ENCODE results near the gene FIS1. TPM values are rescaled to one million over a fixed set of nuclear protein-coding genes. Genes with fewer than 3 reads are reported as not detected.
"Not testable (repeated sequence)": the region's sequence is repeated elsewhere in the genome, so short reads cannot be mapped to it uniquely, and the experiment has no call there.

FIS1 gene
- total RNA-seq = 83.9 TPM

- no peaks in the 10 kb centered on the region for H3K9me3 ChIP-seq (ENCODE audit: low read depth, low read length)
- H3K27me3 ChIP-seq (ENCODE audit: insufficient read depth, low read length) = no peaks in the 10 kb centered on the region
- peaks cover 45% of the 10 kb centered on the region for H3K4me1 ChIP-seq (ENCODE audit: insufficient read depth, low read length)
- H3K4me3 ChIP-seq (ENCODE audit: low read length) = peak within 1 kb of the TSS; percentile 82
Measured at GRCh38 chr7:101244375-101245146, at the start of gene FIS1. Gene FIS1, minus strand, starts transcription at chr7:101245081. Its CDS starts 77 bp downstream, at chr7:101245004.

DNA sequence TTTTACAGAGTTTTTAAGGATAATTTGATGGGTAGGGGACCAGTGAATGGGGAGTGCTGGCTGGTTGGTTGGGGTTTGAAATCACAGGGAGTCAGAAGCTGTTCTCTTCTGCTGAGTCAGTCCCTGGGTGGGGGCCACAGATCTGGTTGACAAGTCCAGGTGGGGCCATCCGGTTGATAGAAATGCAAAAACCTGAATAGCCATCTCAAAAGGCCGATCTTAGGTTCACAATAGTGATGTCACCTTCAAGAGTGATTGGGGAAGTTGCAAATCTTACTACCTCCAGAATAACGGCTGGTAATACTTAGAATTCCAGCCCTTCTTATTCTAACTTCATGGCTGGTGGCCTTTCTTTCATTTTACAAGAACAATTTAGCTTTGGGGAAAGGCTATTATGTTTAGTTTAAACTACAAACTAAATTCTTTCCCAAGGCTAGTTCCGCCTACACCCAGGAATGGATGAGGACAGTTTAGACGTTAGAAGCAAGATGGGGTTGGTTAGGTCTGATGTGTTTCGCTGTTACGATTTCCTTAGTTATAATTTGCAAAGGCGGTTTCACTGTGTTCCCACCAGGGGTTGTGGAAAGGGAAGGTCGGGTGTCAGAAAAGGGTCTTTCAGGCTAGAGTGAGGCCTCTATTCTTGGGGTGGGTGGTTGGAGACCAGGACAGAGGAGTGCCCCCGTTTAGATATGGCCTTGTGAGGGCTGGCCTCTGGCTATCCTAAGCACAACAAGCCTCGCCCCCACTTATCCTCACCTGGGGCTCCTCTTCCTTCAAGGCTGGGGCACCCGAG lies 49.4 kb upstream of the FIS1 start:
- no peak overlapping the region for H3K4me3 ChIP-seq (ENCODE audit: low read length)
- peaks cover 19% of the 10 kb centered on the region for H3K27me3 ChIP-seq (ENCODE audit: insufficient read depth, low read length)
- H3K9me3 ChIP-seq (ENCODE audit: low read depth, low read length) = no peaks in the 10 kb centered on the region
- H3K4me1 ChIP-seq (ENCODE audit: insufficient read depth, low read length) = no peaks in the 10 kb centered on the region

DNA sequence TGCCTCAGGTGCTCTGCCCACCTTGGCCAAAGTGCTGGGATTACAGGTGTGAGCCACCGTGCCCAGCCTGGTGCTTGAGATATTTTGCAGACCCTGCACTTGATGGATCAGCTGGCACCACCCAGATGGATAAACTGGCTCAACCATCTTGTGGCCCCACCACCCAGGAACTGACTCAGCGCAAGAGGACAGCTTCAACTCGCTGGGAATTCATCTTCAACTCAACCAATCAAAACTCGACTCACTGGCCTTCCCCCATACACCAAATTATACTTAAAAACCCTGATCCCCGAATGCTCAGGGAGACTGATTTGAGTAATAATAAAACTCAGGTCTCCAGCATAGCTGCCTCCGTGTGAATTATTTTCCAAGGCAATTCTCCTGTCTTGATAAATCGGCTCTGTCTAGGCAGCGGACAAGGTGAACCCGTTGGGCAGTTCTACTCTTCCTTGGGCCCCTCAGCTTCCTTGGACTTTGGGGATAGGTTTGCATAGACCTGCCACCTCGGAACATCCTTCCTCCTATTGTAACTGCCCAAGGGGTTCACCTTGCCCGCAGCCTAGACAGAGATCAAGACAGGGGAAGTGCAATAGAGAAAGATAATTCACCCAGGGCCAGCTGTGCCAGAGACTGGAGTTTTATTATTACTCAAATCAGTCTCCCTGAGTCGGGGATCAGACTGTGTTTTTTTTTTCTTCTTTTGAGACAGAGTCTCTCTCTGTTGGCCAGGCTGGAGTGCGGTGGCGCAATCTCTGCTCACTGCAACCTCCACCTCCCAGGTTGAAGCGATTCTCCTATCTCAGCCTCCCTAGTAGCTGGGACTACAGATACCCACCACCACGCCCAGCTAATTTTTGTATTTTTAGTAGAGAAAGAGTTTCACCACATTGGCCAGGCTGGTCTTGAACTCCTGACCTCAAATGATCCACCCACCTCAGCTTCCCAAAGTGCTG lies 48.5 kb upstream of the FIS1 start:
- peaks cover 10% of the 10 kb centered on the region for H3K27me3 ChIP-seq (ENCODE audit: insufficient read depth, low read length)
- H3K9me3 ChIP-seq (ENCODE audit: low read depth, low read length); H3K4me1 ChIP-seq (ENCODE audit: insufficient read depth, low read length); H3K4me3 ChIP-seq (ENCODE audit: low read length): not testable (repeated sequence)

- H3K9me3 ChIP-seq (ENCODE audit: low read depth, low read length); H3K4me3 ChIP-seq (ENCODE audit: low read length); H3K4me1 ChIP-seq (ENCODE audit: insufficient read depth, low read length); H3K27me3 ChIP-seq (ENCODE audit: insufficient read depth, low read length): not testable (repeated sequence)
Measured at GRCh38 chr7:101292566-101292965, 47.7 kb upstream of the FIS1 start.

GRCh38 chr7:101290186-101291037 lies 45.5 kb upstream of the FIS1 start:
- not testable (repeated sequence) for H3K9me3 ChIP-seq (ENCODE audit: low read depth, low read length); H3K27me3 ChIP-seq (ENCODE audit: insufficient read depth, low read length); H3K4me3 ChIP-seq (ENCODE audit: low read length); H3K4me1 ChIP-seq (ENCODE audit: insufficient read depth, low read length)

DNA sequence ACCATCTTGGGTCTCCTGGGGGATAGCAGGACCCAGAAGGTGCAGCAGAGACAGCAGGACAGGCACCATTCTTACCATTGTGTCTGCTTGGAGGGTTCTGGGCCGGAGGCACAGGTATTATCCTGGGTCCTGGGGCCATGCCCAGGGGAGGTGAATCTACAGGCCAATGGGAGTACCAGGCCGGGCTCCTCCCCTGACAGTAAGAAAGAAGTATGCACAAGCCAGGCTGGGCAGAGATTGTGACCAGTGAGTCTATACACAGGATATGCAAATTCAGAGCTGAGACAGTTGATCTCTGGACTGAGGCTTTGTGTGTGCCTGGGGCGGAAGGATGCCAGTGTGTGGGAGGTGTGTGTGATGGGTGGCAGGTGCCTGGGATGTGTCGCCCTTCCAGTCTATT lies 44.8 kb upstream of the FIS1 start:
- H3K27me3 ChIP-seq (ENCODE audit: insufficient read depth, low read length); H3K4me3 ChIP-seq (ENCODE audit: low read length); H3K4me1 ChIP-seq (ENCODE audit: insufficient read depth, low read length); H3K9me3 ChIP-seq (ENCODE audit: low read depth, low read length): not testable (repeated sequence)

DNA sequence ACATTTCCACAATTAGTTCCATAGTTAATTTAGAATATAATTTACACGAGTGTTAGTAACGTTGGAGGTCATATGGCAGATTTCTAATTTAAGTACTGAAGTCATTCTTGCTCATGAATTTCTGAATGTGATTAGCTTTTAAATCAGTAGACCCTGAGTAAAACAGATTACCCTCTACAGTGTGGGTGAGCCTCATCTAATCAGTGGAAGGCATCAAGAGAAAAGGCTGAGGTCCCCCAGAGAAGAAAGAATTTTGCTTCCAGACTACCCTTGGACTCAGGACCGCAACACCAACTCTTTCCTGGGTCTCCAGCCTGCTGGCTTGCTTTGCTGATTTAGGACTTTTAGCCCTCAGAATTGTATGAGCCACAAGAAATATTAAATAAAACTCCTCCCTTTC lies 43.6 kb upstream of the FIS1 start:
- Histone ChIP-seq H3K27me3 (ENCODE audit: insufficient read depth, low read length) (peaks cover 3% of the 10 kb centered on the region), H3K9me3 (ENCODE audit: low read depth, low read length) (no peaks in the 10 kb centered on the region), H3K4me1 (ENCODE audit: insufficient read depth, low read length) (peaks cover 5% of the 10 kb centered on the region), H3K4me3 (ENCODE audit: low read length) (no peak overlapping the region)

GRCh38 chr7:101287032-101287431 lies 42.2 kb upstream of the FIS1 start:
- Histone ChIP-seq H3K4me1 (ENCODE audit: insufficient read depth, low read length) (peaks cover 9% of the 10 kb centered on the region), H3K27me3 (ENCODE audit: insufficient read depth, low read length) (no peaks in the 10 kb centered on the region), H3K4me3 (ENCODE audit: low read length) (no peak overlapping the region), H3K9me3 (ENCODE audit: low read depth, low read length) (no peaks in the 10 kb centered on the region)

DNA sequence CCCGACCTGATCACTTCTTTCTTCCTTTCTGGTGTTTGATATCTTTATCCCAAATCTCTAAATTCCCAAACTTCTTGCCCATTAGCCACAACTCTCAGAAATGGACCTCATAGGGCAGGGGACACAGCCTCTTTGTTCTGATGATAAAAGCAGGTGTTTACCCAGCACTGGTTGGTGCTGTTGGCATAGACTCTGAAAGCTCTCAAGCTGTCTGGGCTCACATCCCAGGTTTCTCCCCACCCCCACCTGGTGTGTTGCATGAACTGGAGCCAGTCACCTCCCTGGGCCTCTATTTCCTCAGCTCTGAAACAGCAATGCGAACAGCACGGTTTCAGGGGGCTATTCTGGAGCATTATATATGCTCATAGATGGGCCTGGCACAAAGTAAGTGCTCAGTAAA lies 41.0 kb upstream of the FIS1 start:
- not testable (repeated sequence) for H3K4me1 ChIP-seq (ENCODE audit: insufficient read depth, low read length); H3K27me3 ChIP-seq (ENCODE audit: insufficient read depth, low read length); H3K4me3 ChIP-seq (ENCODE audit: low read length); H3K9me3 ChIP-seq (ENCODE audit: low read depth, low read length)

GRCh38 chr7:101285171-101285570 lies 40.3 kb upstream of the FIS1 start:
- H3K4me3 ChIP-seq (ENCODE audit: low read length) = no peak overlapping the region
- no peaks in the 10 kb centered on the region for H3K9me3 ChIP-seq (ENCODE audit: low read depth, low read length)
- peaks cover 9% of the 10 kb centered on the region for H3K4me1 ChIP-seq (ENCODE audit: insufficient read depth, low read length)
- no peaks in the 10 kb centered on the region for H3K27me3 ChIP-seq (ENCODE audit: insufficient read depth, low read length)

- H3K4me1 ChIP-seq (ENCODE audit: insufficient read depth, low read length); H3K9me3 ChIP-seq (ENCODE audit: low read depth, low read length); H3K27me3 ChIP-seq (ENCODE audit: insufficient read depth, low read length); H3K4me3 ChIP-seq (ENCODE audit: low read length): not testable (repeated sequence)
Measured at GRCh38 chr7:101280912-101281311, 36.0 kb upstream of the FIS1 start.

DNA sequence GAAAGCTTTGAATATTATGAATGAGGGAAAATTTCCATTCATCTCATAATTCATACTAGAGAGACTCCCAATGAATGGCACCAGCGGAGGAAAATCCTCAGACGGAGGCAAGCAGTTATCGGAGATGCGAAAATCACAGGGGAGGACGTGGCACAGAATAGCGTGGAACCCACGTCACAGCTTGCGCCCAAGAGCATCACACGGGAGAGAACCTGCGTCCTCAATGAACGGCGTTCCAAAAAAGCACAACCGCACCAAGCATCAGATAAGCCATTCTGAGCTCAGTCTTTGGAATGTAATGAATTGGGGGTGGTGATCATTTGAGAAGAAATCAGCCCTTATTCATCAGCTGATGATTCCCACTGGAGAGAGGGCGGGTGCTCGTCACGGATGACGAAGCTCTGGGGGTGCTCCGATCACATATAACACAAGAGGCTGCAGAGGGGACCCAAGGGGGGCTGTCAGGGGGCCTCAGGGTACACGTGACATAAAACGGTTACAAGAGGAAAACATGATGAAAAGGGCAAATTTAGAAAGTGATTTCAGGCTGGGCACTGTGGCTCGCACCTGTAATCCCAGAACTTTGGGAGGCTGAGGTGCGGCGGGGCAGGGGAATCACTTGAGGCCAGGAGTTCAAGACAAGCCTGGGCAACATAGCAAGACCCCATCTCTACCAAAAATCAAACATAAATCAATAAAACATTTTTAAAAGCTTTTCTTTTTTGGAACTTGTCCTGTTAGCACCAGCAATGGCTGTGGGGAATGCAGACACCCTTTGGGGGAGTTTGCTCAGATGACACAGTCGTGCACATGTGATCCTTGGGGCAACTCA lies 33.8 kb upstream of the FIS1 start:
- Histone ChIP-seq H3K9me3 (ENCODE audit: low read depth, low read length) (no peaks in the 10 kb centered on the region), H3K4me1 (ENCODE audit: insufficient read depth, low read length) (peaks cover 4% of the 10 kb centered on the region), H3K27me3 (ENCODE audit: insufficient read depth, low read length) (no peaks in the 10 kb centered on the region), H3K4me3 (ENCODE audit: low read length) (no peak overlapping the region)

DNA sequence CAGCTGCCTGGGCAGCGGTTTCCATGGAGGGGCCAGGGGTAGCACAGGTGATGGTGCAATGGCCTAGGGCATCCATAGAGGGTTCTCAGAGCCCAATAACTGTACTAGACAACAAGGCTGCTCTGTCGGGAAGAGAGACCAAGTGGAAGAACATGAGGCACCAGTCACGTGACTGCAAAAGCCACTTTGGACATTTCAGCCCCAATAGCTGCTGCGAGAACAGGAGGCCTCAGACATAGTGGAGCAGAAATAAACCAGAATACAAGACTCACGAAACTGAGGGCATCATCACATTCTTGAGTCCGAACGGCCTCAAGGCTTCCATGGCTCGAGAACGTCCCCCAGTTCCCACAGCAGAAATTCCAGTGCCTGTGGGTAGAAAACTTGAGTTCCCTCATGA lies 32.3 kb upstream of the FIS1 start:
- Histone ChIP-seq H3K4me3 (ENCODE audit: low read length) (no peak overlapping the region), H3K27me3 (ENCODE audit: insufficient read depth, low read length) (no peaks in the 10 kb centered on the region)

DNA sequence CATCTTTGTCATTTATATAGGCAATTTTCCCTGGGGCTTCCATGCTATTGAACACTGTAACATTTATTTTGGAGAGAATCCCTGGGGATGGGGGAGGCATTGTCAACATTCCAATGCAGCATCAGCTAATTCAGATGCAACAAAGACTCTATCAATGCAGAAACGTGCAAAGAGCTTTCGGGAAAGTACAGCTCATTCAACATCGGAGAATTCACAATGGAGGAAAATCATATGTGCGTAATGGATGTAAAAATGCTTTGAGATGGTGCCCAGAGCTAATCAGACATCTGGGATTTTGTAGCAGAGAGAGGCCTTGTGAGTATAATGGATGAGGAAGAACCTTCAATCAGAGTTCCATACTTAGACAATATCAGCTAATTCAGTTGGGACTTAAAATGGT lies 28.3 kb upstream of the FIS1 start:
- Histone ChIP-seq H3K4me3 (ENCODE audit: low read length) (no peak overlapping the region), H3K27me3 (ENCODE audit: insufficient read depth, low read length) (no peaks in the 10 kb centered on the region), H3K9me3 (ENCODE audit: low read depth, low read length) (no peaks in the 10 kb centered on the region), H3K4me1 (ENCODE audit: insufficient read depth, low read length) (no peaks in the 10 kb centered on the region)

More for the DNA sequence above, 32.3 kb upstream of the FIS1 start:
- H3K9me3 ChIP-seq (ENCODE audit: low read depth, low read length) = no peaks in the 10 kb centered on the region
- no peaks in the 10 kb centered on the region for H3K4me1 ChIP-seq (ENCODE audit: insufficient read depth, low read length)

Data from mononuclear cell (primary cell).